ENCODE results near the gene MLLT10. TPM values are rescaled to one million over a fixed set of nuclear protein-coding genes. Genes with fewer than 3 reads are reported as not detected.

Gene MLLT10
- total RNA-seq, 2 experiments from 2014 or later: 33.8 to 34.1 TPM

DNA sequence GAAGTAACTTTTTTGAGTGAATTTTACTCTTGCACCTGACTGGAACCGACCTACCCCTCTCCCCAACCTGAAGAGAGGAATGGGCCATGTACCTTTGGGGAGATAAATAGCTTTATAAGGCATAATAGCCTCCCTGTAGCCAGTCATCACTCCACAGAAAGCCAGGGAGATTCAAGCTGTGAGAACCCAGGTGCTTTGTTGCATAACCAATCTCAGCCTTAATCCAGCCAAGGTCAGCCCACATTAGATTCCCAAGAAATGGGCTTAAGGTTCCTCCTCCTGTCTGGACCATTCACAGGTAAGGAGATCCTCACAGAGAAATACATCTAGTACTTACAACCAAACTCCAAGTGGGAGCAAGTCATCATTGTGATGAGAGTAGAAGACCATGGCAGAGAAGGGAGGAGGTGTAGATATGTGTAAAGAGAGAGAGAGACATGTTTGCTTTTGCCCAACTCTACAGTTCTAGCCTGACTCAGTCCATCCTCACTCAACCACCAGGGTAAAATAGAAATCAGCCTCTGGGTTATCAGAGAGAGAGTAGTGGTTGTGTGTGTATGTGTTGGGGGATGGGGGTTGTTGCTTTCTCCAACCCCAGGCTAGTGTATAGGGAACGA, 32.2 kb upstream of the MLLT10 start:
- ATAC-seq (no peak), DNase-seq (no peak)
- ChIA-PET CTCF (interaction anchor here (0.6 to 1.5 kb wide), 3 partner anchors 13 to 1148 kb away, joined by 3 to 7 read pairs (median 4); no protein-coding TSS in a partner anchor), POLR2A (interaction anchor here (0.7 kb wide), 1 partner anchor 69 kb away, joined by 5 read pairs; no protein-coding TSS in a partner anchor)
- H3K36me3 Mint-ChIP-seq (ENCODE audit: low read depth): no peaks in the 10 kb centered on the region
- intact Hi-C loops (cut with DNase I, micrococcal nuclease): no loop called here
- peaks cover 44% of the 10 kb centered on the region for H3K27me3 Mint-ChIP-seq
- no peak overlapping the region for H3K4me3 Mint-ChIP-seq
- no peak overlapping the region for H3K27ac Mint-ChIP-seq
- no peaks in the 10 kb centered on the region for H3K9me3 Mint-ChIP-seq (ENCODE audit: low read depth)
- H3K4me1 Mint-ChIP-seq: peaks cover 6% of the 10 kb centered on the region

DNA sequence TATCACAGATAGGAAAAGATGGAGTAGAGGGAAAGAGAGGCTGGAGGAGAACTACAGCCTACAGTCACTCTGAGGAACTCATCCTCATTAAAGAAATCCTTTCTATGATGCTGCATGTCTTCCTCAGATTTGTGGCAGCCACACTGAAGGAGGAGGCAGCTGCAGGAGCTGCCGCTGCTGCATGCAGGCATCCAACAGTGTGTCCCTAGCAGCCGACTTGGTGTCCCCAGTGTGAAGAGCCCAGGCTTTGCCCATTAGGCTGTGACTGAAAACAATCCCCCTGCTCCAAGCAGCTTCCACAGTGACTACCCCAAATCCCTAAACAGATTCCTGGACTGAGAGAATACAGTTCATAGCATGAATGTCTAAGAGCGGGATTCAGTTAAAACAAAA, 31.7 kb upstream of the MLLT10 start:
- peaks cover 42% of the 10 kb centered on the region for H3K27me3 Mint-ChIP-seq
- CTCF ChIA-PET: no interaction called here
- ATAC-seq (no peak), DNase-seq (no peak)
- intact Hi-C loops (cut with DNase I, micrococcal nuclease): no loop called here
- H3K36me3 Mint-ChIP-seq (ENCODE audit: low read depth): no peaks in the 10 kb centered on the region
- no peaks in the 10 kb centered on the region for H3K9me3 Mint-ChIP-seq (ENCODE audit: low read depth)
- peaks cover 6% of the 10 kb centered on the region for H3K4me1 Mint-ChIP-seq
- POLR2A ChIA-PET: interaction anchor here (0.7 kb wide), 1 partner anchor 69 kb away, joined by 5 read pairs; no protein-coding TSS in a partner anchor
- no peak overlapping the region for H3K4me3 Mint-ChIP-seq
- no peak overlapping the region for H3K27ac Mint-ChIP-seq

DNA sequence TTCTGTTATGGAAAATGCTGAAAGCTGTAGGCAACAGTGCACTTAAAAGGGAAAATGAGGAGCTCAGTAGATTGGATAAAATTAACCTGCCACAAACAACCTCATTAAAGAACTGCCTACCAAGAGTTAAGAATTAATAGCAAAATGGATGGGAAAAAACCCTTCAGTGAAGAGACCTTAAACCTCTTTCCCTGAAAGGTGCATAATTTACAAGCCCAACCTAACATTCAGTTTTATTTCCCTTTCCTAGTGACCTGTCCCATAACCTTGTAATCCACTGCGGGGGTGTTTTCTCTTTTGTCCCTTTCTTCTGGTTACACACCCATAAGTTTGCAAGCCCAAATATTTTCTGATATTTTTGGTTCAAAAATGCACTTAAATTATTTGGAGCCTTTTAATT, 30.5 kb upstream of the MLLT10 start:
- no peak overlapping the region for H3K4me3 Mint-ChIP-seq
- ChIA-PET CTCF (no interaction called here), POLR2A (no interaction called here)
- no peaks in the 10 kb centered on the region for H3K9me3 Mint-ChIP-seq (ENCODE audit: low read depth)
- ATAC-seq (no peak), DNase-seq (no peak)
- intact Hi-C loops (cut with DNase I, micrococcal nuclease): no loop called here
- peaks cover 30% of the 10 kb centered on the region for H3K27me3 Mint-ChIP-seq
- H3K36me3 Mint-ChIP-seq (ENCODE audit: low read depth): no peaks in the 10 kb centered on the region
- peaks cover 3% of the 10 kb centered on the region for H3K4me1 Mint-ChIP-seq
- no peak overlapping the region for H3K27ac Mint-ChIP-seq

- Mint-ChIP-seq H3K36me3 (ENCODE audit: low read depth) (no peaks in the 10 kb centered on the region), H3K4me3 (no peak overlapping the region), H3K27ac (no peak overlapping the region), H3K4me1 (no peaks in the 10 kb centered on the region), H3K9me3 (ENCODE audit: low read depth) (no peaks in the 10 kb centered on the region), H3K27me3 (peaks cover 25% of the 10 kb centered on the region)
- intact Hi-C loops (cut with DNase I, micrococcal nuclease): no loop called here
- ChIA-PET POLR2A (no interaction called here), CTCF (interaction anchor here (0.6 kb wide), 2 partner anchors 13 to 504 kb away, joined by 3 to 4 read pairs; no protein-coding TSS in a partner anchor)
- DNase-seq (no peak), ATAC-seq (no peak)
Observed at GRCh38 chr10:21505711-21506278, 28.2 kb upstream of the MLLT10 start.

DNA sequence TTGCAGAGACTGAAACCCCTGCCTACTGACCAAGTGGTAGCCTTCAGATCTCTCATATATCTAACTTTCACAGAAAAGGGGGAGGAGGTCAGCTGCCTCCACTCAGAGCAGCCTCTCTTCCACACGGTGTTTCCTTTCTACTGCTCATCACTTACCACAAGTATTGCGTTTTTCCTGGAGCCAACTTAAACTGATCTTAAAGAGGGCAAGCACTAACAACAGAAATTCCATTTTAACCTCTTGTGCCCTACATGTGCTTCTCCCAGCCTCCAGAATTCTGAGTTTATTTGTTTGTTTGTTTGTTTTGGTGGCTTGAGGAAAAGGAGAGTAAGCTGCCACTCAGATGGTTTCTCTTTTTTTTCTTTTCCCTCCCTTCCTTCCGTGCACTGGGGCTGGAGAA, 27.7 kb upstream of the MLLT10 start:
- DNase-seq: no peak
- ATAC-seq: no peak
- peaks cover 24% of the 10 kb centered on the region for H3K27me3 Mint-ChIP-seq
- H3K4me1 Mint-ChIP-seq: no peaks in the 10 kb centered on the region
- intact Hi-C loops (cut with DNase I, micrococcal nuclease): no loop called here
- no peaks in the 10 kb centered on the region for H3K9me3 Mint-ChIP-seq (ENCODE audit: low read depth)
- CTCF ChIA-PET: interaction anchor here (0.6 kb wide), 1 partner anchor 503 kb away, joined by 4 read pairs; no protein-coding TSS in a partner anchor
- H3K36me3 Mint-ChIP-seq (ENCODE audit: low read depth): no peaks in the 10 kb centered on the region
- H3K27ac Mint-ChIP-seq: no peak overlapping the region
- H3K4me3 Mint-ChIP-seq: no peak overlapping the region
- POLR2A ChIA-PET: no interaction called here

- ChIA-PET POLR2A (interaction anchor here (0.5 kb wide), 1 partner anchor 306 kb away, joined by 6 read pairs; no protein-coding TSS in a partner anchor), CTCF (interaction anchor here (1.1 kb wide), 1 partner anchor 18 kb away, joined by 3 read pairs; the partner anchor contains the start of gene SKIDA1)
- no peaks in the 10 kb centered on the region for H3K9me3 Mint-ChIP-seq (ENCODE audit: low read depth)
Observed at GRCh38 chr10:21507150-21507549, 26.9 kb upstream of the MLLT10 start.

DNA sequence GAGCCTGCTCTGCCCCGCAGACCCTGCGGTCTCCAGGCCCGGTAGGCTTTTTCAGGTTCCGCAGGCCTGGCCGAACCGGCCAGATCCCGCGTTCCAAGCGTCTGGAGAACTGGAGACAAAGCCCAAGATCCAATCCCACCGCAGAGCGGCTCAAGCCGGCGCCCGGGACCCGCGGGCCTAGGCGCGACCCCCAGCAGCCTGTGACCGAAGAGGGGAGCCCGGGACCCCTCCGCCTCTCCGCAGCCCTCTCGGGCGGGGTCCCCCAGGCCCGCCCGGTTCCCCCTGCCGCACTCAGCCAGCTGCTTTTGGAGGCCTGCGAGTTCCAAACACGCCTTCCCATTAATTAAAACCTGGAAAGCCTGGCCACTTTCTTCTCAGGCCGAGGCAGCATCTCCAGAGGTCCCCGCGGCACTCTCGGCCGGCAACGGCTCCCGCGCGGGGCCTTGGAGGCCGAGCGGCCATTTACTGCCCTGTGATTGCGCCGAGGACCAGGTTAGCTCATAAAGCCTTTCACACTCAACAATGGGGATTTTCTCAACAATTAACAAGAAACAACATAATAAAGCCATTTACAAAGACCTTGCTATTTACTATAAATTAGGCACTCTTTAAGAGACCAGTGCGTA, 25.2 kb upstream of the MLLT10 start:
- H3K27me3 Mint-ChIP-seq: peaks cover 31% of the 10 kb centered on the region
- no peaks in the 10 kb centered on the region for H3K4me1 Mint-ChIP-seq
- intact Hi-C loops (cut with DNase I, micrococcal nuclease): no loop called here
- no peaks in the 10 kb centered on the region for H3K9me3 Mint-ChIP-seq (ENCODE audit: low read depth)
- no peak overlapping the region for H3K4me3 Mint-ChIP-seq
- ATAC-seq (no peak), DNase-seq (no peak)
- no peak overlapping the region for H3K27ac Mint-ChIP-seq
- ChIA-PET CTCF (interaction anchor here (1.1 kb wide), 1 partner anchor 11 kb away, joined by 3 read pairs; no protein-coding TSS in a partner anchor), POLR2A (interaction anchor here (0.6 kb wide), 1 partner anchor 721 kb away, joined by 5 read pairs; no protein-coding TSS in a partner anchor)
- H3K36me3 Mint-ChIP-seq (ENCODE audit: low read depth): no peaks in the 10 kb centered on the region

More at GRCh38 chr10:21507150-21507549, 26.9 kb upstream of the MLLT10 start:
- Mint-ChIP-seq H3K4me3 (no peak overlapping the region), H3K4me1 (no peaks in the 10 kb centered on the region), H3K27ac (no peak overlapping the region), H3K36me3 (ENCODE audit: low read depth) (no peaks in the 10 kb centered on the region), H3K27me3 (peaks cover 24% of the 10 kb centered on the region)
- intact Hi-C loops (cut with DNase I, micrococcal nuclease): no loop called here
- ATAC-seq: no peak
- DNase-seq: no peak

GRCh38 chr10:21509341-21510240, 24.4 kb upstream of the MLLT10 start:
- intact Hi-C loops (cut with DNase I, micrococcal nuclease): no loop called here
- H3K9me3 Mint-ChIP-seq (ENCODE audit: low read depth): no peaks in the 10 kb centered on the region

GRCh38 chr10:21510241-21511094, 23.6 kb upstream of the MLLT10 start:
- intact Hi-C loops (cut with DNase I, micrococcal nuclease): no loop called here
- ATAC-seq (no peak), DNase-seq (no peak)
- no peaks in the 10 kb centered on the region for H3K36me3 Mint-ChIP-seq (ENCODE audit: low read depth)
- H3K27ac Mint-ChIP-seq: no peak overlapping the region
- POLR2A ChIA-PET: no interaction called here
- peaks cover 40% of the 10 kb centered on the region for H3K27me3 Mint-ChIP-seq
- CTCF ChIA-PET: interaction anchor here (0.7 to 0.9 kb wide), 3 partner anchors 8 to 13 kb away, joined by 3 read pairs; no protein-coding TSS in a partner anchor
- no peaks in the 10 kb centered on the region for H3K4me1 Mint-ChIP-seq
- H3K9me3 Mint-ChIP-seq (ENCODE audit: low read depth): no peaks in the 10 kb centered on the region
- no peak overlapping the region for H3K4me3 Mint-ChIP-seq

More at GRCh38 chr10:21509341-21510240, 24.4 kb upstream of the MLLT10 start:
- Mint-ChIP-seq H3K4me3 (no peak overlapping the region), H3K27ac (no peak overlapping the region), H3K27me3 (peaks cover 31% of the 10 kb centered on the region), H3K36me3 (ENCODE audit: low read depth) (no peaks in the 10 kb centered on the region), H3K4me1 (no peaks in the 10 kb centered on the region)
- DNase-seq (no peak), ATAC-seq (no peak)
- ChIA-PET POLR2A (interaction anchor here (0.6 kb wide), 1 partner anchor 721 kb away, joined by 5 read pairs; no protein-coding TSS in a partner anchor), CTCF (interaction anchor here (0.7 to 1.1 kb wide), 4 partner anchors 9 to 12 kb away, joined by 3 read pairs; no protein-coding TSS in a partner anchor)

- Mint-ChIP-seq H3K36me3 (ENCODE audit: low read depth) (no peaks in the 10 kb centered on the region), H3K9me3 (ENCODE audit: low read depth) (no peaks in the 10 kb centered on the region), H3K27ac (no peak overlapping the region), H3K4me1 (peaks cover 3% of the 10 kb centered on the region), H3K27me3 (peaks cover 43% of the 10 kb centered on the region), H3K4me3 (no peak overlapping the region)
- DNase-seq (no peak), ATAC-seq (no peak)
- intact Hi-C loops (cut with DNase I, micrococcal nuclease): no loop called here
- POLR2A ChIA-PET: no interaction called here
- CTCF ChIA-PET: no interaction called here
Observed at GRCh38 chr10:21511095-21511570, 22.9 kb upstream of the MLLT10 start.

Data from activated CD4-positive, alpha-beta T cell treated with anti-CD3 and anti-CD28 coated beads for 36 hours (primary cell).